C4-2B (cell line): Measurements from ENCODE around the gene VSTM4.

Source experiments
- H3K27ac ChIP-seq: fragments of 450-650 bp; 2 replicates; pipeline ENCODE4 v1.5.1; 2017
- ZFX ChIP-seq: fragments of 450-650 bp; IDR thresholded peaks from 2 replicates; pipeline ENCODE4 v1.6.1; 2017
- TF ChIP-seq, protein P1 (sequence below): fragments of 450-650 bp; conservative IDR thresholded peaks from 2 replicates; pipeline ENCODE4 v1.5.1; 2017; ENCODE audit warnings: mild to moderate bottlenecking

VSTM4 gene, protein sequence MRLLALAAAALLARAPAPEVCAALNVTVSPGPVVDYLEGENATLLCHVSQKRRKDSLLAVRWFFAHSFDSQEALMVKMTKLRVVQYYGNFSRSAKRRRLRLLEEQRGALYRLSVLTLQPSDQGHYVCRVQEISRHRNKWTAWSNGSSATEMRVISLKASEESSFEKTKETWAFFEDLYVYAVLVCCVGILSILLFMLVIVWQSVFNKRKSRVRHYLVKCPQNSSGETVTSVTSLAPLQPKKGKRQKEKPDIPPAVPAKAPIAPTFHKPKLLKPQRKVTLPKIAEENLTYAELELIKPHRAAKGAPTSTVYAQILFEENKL

DNA sequence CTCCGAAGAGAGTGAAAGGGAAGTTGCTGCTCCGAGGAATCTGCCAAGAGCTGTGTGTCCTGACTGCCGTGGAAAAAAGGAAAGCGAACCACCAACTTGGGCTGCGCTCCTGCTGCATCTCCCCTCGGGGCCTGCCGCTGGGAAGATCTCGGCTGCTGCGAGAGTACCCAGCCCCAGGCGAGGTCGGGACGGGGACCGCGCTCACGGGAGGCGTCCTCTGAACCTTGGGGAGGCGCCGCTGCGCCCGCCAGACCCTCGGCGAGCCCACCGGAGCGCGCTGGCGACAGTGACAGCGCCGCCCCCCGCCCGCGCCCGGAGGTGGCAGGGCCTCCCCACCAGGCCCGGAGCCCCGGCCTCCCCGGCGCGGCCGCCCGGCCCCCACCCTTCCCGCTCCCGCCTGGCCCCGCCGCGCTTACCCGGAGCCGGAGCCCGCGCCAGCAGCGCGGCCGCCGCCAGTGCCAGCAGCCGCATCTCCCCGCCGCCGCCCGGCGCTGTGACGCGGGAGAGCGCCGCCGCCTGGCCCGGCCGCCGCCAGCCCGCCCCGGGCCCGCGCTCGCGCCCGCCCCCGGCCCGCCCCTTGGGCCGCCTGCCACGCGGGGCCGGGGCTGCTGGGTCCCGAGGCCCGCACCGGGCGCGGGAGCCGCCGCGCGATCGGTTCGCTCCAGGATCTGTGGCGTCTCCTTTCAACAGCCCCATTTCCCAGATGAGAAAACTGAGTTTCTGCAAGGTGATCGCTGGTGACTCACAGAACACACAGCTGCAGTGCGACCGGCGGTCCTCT is at the start of gene VSTM4:
TSS of gene VSTM4 (minus strand) at position 508 of the 781 bp plus-strand sequence. CDS start at position 471, 37 bp downstream.
- H3K27ac ChIP-seq: no peak within 1 kb of the TSS
- TF ChIP-seq ZFX: no peak
- TF ChIP-seq, protein P1, sequence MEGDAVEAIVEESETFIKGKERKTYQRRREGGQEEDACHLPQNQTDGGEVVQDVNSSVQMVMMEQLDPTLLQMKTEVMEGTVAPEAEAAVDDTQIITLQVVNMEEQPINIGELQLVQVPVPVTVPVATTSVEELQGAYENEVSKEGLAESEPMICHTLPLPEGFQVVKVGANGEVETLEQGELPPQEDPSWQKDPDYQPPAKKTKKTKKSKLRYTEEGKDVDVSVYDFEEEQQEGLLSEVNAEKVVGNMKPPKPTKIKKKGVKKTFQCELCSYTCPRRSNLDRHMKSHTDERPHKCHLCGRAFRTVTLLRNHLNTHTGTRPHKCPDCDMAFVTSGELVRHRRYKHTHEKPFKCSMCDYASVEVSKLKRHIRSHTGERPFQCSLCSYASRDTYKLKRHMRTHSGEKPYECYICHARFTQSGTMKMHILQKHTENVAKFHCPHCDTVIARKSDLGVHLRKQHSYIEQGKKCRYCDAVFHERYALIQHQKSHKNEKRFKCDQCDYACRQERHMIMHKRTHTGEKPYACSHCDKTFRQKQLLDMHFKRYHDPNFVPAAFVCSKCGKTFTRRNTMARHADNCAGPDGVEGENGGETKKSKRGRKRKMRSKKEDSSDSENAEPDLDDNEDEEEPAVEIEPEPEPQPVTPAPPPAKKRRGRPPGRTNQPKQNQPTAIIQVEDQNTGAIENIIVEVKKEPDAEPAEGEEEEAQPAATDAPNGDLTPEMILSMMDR: no peak

DNA sequence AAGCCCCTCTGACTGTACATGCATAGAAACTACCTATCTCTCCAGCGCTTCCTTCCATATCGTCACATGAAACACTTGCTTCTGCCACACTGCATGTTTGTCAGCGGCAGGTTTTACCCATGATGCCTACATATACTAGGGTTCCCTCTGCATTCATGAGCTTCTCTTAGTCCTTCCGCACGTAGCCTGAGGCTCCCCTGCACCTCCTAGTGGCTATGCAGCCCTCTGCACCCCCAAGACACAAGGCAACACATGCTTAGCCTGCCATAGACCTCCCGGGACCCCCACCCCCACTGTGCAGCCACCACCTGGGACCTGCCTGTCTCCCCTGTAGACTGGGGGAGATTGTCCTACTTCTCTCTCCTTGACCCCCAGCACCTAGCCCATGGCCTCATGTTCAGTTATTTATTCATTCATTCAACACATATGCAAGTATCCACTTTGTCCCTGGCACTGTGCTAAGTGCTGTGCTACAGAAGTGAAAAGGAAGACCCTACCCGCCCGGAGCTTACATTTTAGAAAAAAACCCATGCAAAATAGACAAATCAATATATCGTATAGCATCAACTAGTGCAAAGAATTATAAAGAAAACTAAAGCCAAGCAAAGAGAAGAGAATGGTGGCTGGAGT is 49.4 kb upstream of the VSTM4 start:
- TF ChIP-seq, protein P1: peak; percentile 86
- no peak for TF ChIP-seq ZFX

DNA sequence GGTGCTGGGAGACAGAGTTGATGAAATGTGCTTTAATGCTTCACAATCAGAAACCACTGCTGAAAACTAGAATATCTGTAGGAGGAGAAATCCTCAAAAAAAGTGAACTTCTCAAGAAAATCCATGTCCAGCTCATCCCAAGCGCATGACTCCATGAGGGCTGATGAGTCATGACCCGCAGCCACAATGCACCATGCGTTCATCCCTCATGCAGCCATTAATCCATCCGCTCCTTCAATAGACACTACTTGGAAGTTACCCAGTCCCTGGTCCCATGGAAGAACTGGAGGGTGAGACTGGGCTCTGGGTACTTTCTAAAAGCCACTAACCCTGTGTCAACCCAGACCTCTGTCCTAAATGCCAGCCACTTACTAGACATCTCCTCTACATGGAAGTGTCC is 48.4 kb upstream of the VSTM4 start:
- TF ChIP-seq, protein P1: no peak
- TF ChIP-seq ZFX: no peak
- H3K27ac ChIP-seq: no peak overlapping the region

More for the DNA sequence above, 49.4 kb upstream of the VSTM4 start:
- H3K27ac ChIP-seq: no peak overlapping the region

DNA sequence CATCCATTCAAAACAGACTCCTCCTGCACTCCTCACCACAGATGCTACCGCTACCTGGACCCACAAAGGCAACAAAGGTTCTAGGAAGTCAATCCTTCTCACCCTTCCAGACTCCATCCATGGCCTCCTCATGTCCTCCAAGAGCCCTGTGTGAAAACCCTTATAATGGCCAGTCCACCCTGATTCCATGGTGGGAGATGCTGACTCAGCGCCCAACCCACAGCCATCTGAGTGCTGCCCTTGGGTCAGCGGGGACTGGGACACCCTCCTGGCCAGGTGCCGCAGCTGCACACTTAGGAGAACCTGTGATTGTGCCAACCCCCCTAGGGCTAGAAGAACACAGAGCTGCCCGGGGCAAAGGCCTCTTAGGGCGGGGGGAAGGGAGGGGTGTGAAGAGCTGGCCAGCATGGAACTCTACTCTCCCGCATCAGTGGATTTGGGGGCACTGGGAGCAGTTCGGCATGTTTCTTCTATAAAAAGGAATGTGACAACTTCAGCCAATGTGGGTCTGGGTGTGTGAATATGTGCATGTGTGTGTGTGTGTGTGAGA is 47.5 kb upstream of the VSTM4 start:
- H3K27ac ChIP-seq: no peak overlapping the region
- TF ChIP-seq ZFX: no peak
- TF ChIP-seq, protein P1: no peak

DNA sequence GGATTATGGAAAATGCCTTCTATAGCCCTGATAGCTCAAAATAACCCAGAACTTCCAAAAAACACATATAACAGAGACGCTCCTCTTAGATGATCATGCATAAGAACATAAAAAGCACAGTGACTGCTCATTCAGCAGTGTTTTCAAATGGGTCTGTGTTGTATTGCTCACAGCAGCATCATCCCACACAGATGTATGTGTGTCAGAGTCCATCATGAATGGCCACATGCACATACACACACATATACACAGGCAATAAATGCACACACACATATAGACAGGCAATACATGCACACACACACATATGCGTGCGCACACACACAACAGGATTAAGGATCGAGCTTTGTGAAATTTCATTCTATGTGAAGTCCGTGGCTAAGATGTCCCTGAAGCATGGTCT is 46.7 kb upstream of the VSTM4 start:
- H3K27ac ChIP-seq: no peak overlapping the region
- TF ChIP-seq, protein P1: no peak
- TF ChIP-seq ZFX: no peak

DNA sequence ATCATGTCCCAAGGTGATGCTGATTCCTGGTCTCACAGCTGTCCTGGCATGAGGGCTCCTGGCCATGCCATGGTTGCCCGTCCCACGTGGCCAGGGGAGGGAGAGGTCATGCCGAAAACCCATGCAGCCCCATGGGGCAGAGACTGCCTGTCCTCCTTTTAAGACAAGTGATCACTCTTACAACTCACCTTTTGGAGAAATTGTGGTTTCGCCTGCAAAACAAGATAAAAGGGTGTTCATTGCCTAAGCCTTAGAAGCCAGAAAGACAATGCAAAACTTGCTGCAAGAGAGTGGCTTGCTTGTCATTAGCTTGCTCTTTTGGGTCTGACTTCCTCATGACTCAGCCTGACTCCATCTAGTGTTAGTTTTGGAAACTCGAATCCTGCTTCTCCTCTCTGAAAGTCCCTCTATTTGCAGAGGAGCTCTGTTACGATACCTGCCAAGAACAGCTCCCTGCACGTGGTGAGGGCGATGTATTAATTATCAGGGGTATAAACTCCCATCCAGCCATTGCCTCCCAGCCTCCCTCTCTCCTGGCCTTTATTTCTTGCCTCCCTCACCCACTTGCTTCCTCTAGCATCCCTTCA is 46.2 kb upstream of the VSTM4 start:
- H3K27ac ChIP-seq: no peak overlapping the region
- TF ChIP-seq ZFX: no peak
- TF ChIP-seq, protein P1: peak; percentile 63
